ENCODE results near the gene ARHGAP40. TPM values are rescaled to one million over a fixed set of nuclear protein-coding genes. Genes with fewer than 3 reads are reported as not detected.

Gene ARHGAP40
- total and polyA plus RNA-seq, 2 of the 13 experiments (the other 11 are each of a cell fraction or from before 2014, with no cell fraction given): 0.75 to 2.1 TPM

DNA sequence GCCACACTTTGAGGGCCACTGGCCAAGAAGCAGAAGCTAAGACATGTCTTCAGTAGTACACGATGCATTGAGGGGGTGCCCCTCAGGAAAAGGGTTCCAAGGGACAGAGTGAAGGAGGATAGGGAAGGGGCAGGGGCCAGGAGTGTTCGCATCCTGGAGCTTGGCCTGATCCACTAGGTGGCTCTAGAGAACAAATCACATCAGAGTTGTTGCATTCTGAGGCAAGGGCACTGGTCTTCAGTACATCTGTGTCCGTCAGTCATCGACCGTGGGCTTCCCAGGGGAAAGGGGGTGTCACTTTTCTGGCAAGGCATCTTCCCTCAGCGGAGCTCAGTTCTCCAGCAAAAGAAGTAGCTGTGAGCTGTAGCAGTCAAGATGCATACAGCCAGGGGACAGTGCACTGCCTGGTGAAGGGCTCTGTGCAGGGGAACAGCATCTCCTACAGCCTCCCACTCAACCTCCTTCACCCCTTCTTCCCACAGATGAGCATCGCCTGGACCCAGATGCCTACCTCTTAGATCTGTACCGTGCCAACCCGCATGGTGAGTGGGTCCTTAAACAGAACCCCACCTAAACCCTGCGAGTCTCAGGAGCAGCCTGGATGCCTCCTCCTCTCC, 47.8 kb downstream of the ARHGAP40 start (continued):
- TF ChIP-seq ZNF281 (CRISPR knock-in tag; IDR thresholded peaks at IDR 0.05; ENCODE audit: borderline replicate concordance): no peak
- no peak for TF ChIP-seq KLF13 (CRISPR knock-in tag; IDR thresholded peaks at IDR 0.05)
- TF ChIP-seq THYN1 (CRISPR knock-in tag; IDR thresholded peaks at IDR 0.05; ENCODE audit: borderline replicate concordance, low read depth): no peak
- TF ChIP-seq ZFP1 (CRISPR knock-in tag; IDR thresholded peaks at IDR 0.05): no peak
- TF ChIP-seq, protein P1, sequence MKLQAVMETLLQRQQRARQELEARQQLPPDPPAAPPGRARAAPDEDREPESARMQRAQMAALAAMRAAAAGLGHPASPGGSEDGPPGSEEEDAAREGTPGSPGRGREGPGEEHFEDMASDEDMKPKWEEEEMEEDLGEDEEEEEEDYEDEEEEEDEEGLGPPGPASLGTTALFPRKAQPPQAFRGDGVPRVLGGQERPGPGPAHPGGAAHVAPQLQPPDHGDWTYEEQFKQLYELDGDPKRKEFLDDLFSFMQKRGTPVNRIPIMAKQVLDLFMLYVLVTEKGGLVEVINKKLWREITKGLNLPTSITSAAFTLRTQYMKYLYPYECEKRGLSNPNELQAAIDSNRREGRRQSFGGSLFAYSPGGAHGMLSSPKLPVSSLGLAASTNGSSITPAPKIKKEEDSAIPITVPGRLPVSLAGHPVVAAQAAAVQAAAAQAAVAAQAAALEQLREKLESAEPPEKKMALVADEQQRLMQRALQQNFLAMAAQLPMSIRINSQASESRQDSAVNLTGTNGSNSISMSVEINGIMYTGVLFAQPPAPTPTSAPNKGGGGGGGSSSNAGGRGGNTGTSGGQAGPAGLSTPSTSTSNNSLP (IDR thresholded peaks at IDR 0.05; ENCODE audit: low read depth, low read length): 0 out of 2 replicates have a peak, but pooled peaks have one; percentile 23
- TF ChIP-seq, protein P2, sequence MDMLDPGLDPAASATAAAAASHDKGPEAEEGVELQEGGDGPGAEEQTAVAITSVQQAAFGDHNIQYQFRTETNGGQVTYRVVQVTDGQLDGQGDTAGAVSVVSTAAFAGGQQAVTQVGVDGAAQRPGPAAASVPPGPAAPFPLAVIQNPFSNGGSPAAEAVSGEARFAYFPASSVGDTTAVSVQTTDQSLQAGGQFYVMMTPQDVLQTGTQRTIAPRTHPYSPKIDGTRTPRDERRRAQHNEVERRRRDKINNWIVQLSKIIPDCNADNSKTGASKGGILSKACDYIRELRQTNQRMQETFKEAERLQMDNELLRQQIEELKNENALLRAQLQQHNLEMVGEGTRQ (IDR thresholded peaks at IDR 0.05; ENCODE audit: low read depth, low read length): no peak
- TF ChIP-seq, protein P2 (CRISPR knock-in tag; IDR thresholded peaks at IDR 0.05; ENCODE audit: borderline replicate concordance): no peak
- no peak for TF ChIP-seq ZNF230 (CRISPR knock-in tag; IDR thresholded peaks at IDR 0.05)
- TF ChIP-seq MED1 (CRISPR knock-in tag; IDR thresholded peaks at IDR 0.05): no peak
- no peak for TF ChIP-seq TFE3 (CRISPR knock-in tag; IDR thresholded peaks at IDR 0.05)
- TF ChIP-seq ZNF432 (CRISPR knock-in tag; IDR thresholded peaks at IDR 0.05; ENCODE audit: borderline replicate concordance): no peak
- TF ChIP-seq MTA3 (CRISPR knock-in tag; IDR thresholded peaks at IDR 0.05): no peak
- no peak for TF ChIP-seq ZNF382 (CRISPR knock-in tag; IDR thresholded peaks at IDR 0.05; ENCODE audit: borderline replicate concordance)
- no peak for TF ChIP-seq ZNF766 (CRISPR knock-in tag; IDR thresholded peaks at IDR 0.05; ENCODE audit: borderline replicate concordance)
- no peak for TF ChIP-seq ZNF292 (CRISPR knock-in tag; IDR thresholded peaks at IDR 0.05; ENCODE audit: borderline replicate concordance, low read depth)
- no peak for TF ChIP-seq ZMAT3 (CRISPR knock-in tag; conservative IDR thresholded peaks at IDR 0.05)
- no peak for TF ChIP-seq ZNF30 (CRISPR knock-in tag; IDR thresholded peaks at IDR 0.05)
- TF ChIP-seq ZNF572 (CRISPR knock-in tag; IDR thresholded peaks at IDR 0.05): peak; percentile 78; the same call in 1 of the 2 replicates
- no peak for TF ChIP-seq JUND (CRISPR knock-in tag; IDR thresholded peaks at IDR 0.05)
- TF ChIP-seq, protein P3, sequence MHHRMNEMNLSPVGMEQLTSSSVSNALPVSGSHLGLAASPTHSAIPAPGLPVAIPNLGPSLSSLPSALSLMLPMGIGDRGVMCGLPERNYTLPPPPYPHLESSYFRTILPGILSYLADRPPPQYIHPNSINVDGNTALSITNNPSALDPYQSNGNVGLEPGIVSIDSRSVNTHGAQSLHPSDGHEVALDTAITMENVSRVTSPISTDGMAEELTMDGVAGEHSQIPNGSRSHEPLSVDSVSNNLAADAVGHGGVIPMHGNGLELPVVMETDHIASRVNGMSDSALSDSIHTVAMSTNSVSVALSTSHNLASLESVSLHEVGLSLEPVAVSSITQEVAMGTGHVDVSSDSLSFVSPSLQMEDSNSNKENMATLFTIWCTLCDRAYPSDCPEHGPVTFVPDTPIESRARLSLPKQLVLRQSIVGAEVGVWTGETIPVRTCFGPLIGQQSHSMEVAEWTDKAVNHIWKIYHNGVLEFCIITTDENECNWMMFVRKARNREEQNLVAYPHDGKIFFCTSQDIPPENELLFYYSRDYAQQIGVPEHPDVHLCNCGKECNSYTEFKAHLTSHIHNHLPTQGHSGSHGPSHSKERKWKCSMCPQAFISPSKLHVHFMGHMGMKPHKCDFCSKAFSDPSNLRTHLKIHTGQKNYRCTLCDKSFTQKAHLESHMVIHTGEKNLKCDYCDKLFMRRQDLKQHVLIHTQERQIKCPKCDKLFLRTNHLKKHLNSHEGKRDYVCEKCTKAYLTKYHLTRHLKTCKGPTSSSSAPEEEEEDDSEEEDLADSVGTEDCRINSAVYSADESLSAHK (CRISPR knock-in tag; IDR thresholded peaks at IDR 0.05; ENCODE audit: borderline replicate concordance): no peak
